CD1c-positive myeloid dendritic cell (primary cell): ENCODE measurements around the gene ILF2.
A peak's percentile ranks its signal among the peaks of the same experiment; 100 is the strongest.

Experiments used
- DNase-seq: peaks from one replicate; pipeline ENCODE4 v3.0.0-alpha.2; 2016; ENCODE audit errors: extremely low spot score

ILF2 gene

GRCh38 chr1:153627715-153628626 lies 42.8 kb downstream of the ILF2 start, which contains the start of gene S100A1:
TSS of gene S100A1 (plus strand) at chr1:153628434. CDS start at chr1:153630522, 2,088 bp downstream.
- no peak for DNase-seq

DNA sequence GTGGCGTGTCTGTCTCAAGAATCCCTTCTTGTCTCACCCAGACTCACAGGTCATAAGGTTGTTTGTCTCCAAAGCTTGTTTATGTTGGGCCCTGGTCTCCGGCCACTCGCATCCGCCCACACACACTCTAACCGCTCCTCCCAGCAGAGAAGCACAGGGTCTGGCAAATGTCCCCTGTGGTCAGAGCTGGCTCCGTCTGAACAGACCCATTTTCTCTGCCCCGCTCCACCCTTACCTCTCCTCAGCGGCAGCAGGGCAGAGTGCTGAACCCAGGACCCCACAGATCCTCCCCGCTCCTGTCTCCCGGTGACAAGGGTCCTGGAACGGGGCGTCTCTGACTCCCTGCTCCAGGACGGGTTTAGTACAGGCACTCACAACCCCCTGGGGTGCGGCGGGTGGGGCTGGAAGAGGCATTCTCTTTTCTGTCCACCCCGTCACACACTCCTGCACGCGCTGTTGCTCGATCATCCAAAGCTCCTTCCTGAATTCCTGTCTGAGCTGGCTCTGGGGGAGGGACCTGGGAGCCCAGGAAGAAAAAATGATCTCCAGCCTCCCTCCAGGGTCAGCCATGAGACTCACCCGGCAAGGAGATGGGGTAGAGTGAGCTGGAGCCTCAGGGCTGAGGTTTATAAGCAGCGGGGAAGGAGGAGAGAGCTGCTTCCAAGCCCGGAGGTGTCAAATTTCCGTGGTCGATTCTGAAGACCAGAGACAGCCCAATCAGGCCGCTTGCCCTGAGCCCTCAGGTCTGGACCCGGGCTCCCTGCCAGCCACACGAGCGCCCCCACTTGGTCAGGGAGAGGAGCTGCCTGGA lies 43.7 kb downstream of the ILF2 start, which contains the start of gene S100A13:
S100A13 (minus strand) TSS at position 602 of the 811 bp plus-strand sequence. CDS start 1,033 bp downstream, outside the sequence.
- peak; percentile 35 for DNase-seq

DNA sequence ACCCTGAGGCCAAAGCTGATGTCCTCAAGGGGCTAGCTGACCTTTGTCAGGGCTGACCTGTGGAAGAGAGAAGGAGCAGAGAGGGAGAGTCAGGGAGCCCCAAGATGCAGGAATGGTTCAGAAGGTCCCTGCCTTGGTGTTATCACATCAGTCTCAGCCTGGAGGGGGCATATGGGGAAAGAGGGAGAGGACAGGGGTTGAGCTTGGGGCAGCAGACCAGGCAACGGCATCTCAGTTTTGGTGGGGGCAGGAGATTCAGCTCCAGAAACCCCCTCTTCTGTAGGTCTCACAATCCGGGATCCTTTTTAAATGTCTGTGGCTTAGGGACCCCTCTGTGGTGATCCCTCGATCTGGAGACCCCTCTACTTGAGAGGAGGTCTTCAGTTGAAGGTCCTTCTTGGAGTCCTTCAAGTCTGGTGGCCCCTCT lies 44.3 kb downstream of the ILF2 start:
- DNase-seq, result no peak

- DNase-seq, result no peak
Measured at GRCh38 chr1:153624965-153625611, 45.7 kb downstream of the ILF2 start.

- DNase-seq, result peak; percentile 79
Measured at GRCh38 chr1:153623101-153623500, 47.7 kb downstream of the ILF2 start.

- DNase-seq, result no peak
Measured at GRCh38 chr1:153619171-153619570, 51.6 kb downstream of the ILF2 start.

DNA sequence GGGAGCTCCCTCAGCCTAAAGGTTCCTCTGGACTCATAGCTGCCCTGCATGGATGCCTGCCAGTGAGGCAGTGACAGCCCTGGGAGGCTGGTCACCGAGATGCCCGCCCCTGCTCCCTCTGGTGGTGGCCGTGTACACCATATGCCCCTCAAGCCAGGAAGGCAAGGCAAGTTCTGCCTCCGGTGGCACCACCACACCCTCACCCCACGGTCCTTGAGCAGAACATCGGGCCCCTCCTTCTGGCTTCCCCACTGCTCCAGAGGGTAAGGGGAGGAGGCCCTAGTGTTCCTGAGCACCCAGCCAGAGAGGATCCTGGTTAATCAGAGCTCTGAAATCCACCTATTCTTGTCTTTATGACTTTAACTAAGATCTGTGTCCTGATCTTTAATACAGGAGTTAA lies 53.1 kb downstream of the ILF2 start:
- peak; percentile 70 for DNase-seq

- DNase-seq, result no peak
Measured at GRCh38 chr1:153616917-153617311, 53.9 kb downstream of the ILF2 start.

- no peak for DNase-seq
Measured at GRCh38 chr1:153616144-153616916, 54.5 kb downstream of the ILF2 start, which contains the start of gene S100A14. TSS of gene S100A14 (minus strand) at chr1:153616325. CDS start at chr1:153615858, 467 bp downstream.

GRCh38 chr1:153615406-153615805 lies 55.4 kb downstream of the ILF2 start:
- no peak for DNase-seq

DNA sequence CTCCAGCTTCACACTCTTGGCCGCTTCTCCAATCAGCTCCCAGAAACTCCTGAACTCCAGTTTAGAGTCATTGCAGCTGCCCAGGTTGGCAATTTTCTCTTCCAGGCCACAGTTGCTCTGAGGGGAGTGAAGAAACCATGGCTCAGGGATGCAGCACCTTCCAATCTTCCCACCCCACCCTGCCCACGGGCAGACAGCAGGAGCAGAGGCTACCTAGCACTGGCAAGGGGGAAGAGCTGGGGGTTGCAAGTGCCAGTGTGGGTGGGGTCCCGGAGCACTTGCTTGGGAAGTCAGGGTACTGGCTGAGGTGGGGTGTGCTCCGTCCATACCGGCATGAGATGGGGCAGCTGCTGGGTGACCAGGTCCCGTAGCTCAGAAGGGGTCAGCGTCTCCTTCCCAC lies 55.9 kb downstream of the ILF2 start:
- no peak for DNase-seq

GRCh38 chr1:153614189-153614900 lies 56.4 kb downstream of the ILF2 start:
- no peak for DNase-seq

DNA sequence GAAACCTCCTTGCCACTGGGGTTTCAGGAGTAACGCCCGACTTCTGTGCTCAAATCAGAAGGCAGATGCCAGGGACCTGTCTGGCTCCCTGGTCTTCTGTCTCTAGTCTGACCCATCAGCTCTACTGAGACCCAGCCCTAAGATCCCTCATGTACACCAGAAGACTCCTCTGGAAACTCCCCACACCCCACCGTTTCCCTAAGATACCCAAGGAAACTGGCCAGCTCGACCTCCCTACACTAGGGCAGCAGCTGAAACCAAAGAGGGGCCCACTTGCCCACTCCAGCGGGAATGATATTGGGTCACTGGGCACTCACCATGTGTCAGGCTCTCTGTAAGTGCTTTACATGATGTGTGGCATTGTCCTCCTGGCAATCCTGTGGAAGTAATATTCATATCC lies 57.4 kb downstream of the ILF2 start:
- no peak for DNase-seq

GRCh38 chr1:153612755-153613331 lies 58.0 kb downstream of the ILF2 start, which contains the start of gene S100A16:
TSS of gene S100A16 (minus strand) at chr1:153613137. CDS start at chr1:153608151, 4,986 bp downstream.
- no peak for DNase-seq

GRCh38 chr1:153612111-153612754 lies 58.6 kb downstream of the ILF2 start:
- DNase-seq, result no peak
